H1 (cell line): ENCODE results near the gene DYNLT2B. TPM values are rescaled to one million over a fixed set of nuclear protein-coding genes. Genes with fewer than 3 reads are reported as not detected.
A peak's percentile ranks its signal among the peaks of the same experiment; 100 is the strongest.

Experiments
- ASH2L ChIP-seq: fragments of 200-600, 300-600 bp; sonication (generic); IDR thresholded peaks from one replicate; pipeline ENCODE4 v1.7.1; 2017; ENCODE audit warnings: low read length
- ATF2 ChIP-seq: IDR thresholded peaks from 2 replicates; pipeline ENCODE4 v1.6.1; 2012; ENCODE audit warnings: low read length, inconsistent platforms
- BACH1 ChIP-seq: IDR thresholded peaks from 2 replicates; pipeline ENCODE4 v1.6.1; 2012; ENCODE audit warnings: low read length, improper control_type of control experiment
- CHD7 ChIP-seq: fragments of 300-600 bp; sonication (generic); IDR thresholded peaks from 2 replicates; pipeline ENCODE4 v1.7.1; 2012; ENCODE audit warnings: low read length, moderate library complexity, mild to moderate bottlenecking, inconsistent platforms; ENCODE audit not compliant: insufficient replicate concordance
- EP300 ChIP-seq, 2 experiments: IDR thresholded peaks; 1 replicate in 1 of 2; 2 replicates in 1 of 2; pipeline ENCODE4 v1.6.1; 2011 to 2012; ENCODE audit warnings: low read depth in 2 of 2, low read length in 2 of 2, mild to moderate bottlenecking in 2 of 2, borderline replicate concordance in 1 of 2, inconsistent platforms in 1 of 2, moderate library complexity in 1 of 2
- JUN ChIP-seq: IDR thresholded peaks from 2 replicates; pipeline ENCODE4 v1.6.1; 2011; ENCODE audit warnings: low read depth, mild to moderate bottlenecking, improper control_type of control experiment, low read length
- POLR2A ChIP-seq, 2 experiments: IDR thresholded peaks; 1 replicate in 1 of 2; 2 replicates in 1 of 2; pipeline ENCODE4 v1.6.1; 2011; ENCODE audit warnings: low read depth in 2 of 2, low read length in 2 of 2, mild to moderate bottlenecking in 2 of 2; ENCODE audit errors: control extremely low read depth in 1 of 2
- SP2 ChIP-seq: IDR thresholded peaks from 2 replicates; pipeline ENCODE4 v1.6.1; 2012; ENCODE audit warnings: mild to moderate bottlenecking, low read length, inconsistent platforms
- TAF1 ChIP-seq: IDR thresholded peaks from 2 replicates; pipeline ENCODE4 v1.6.1; 2011; ENCODE audit warnings: mild to moderate bottlenecking, low read depth, low read length
- polyA plus RNA-seq, 7 experiments: library from polyadenylated mRNA; depleted of rRNA in 3 of 7; stranded (reverse) in 5 of 7; unstranded in 2 of 7; fragments of >200 nt in 5 of 7; fragments of 200-250 nt in 2 of 7; gene quantifications; 1 replicate in 5 of 7; 2 replicates in 1 of 7; 4 replicates in 1 of 7; pipeline versions ENCODE4 v1.2.1 to v1.2.3, GENCODE V29; 2011 to 2013; ENCODE audit warnings: missing spikeins in 2 of 7, mixed read lengths in 2 of 7
- total RNA-seq: library from RNA; stranded (reverse); fragmentation: NEBNext Ultra II Directional; extraction: Animal tissue kit (Norgen Biotek cat#: 25700); gene quantifications from 2 replicates; pipeline ENCODE4 v1.2.1, GENCODE V29; 2021

DYNLT2B gene
- total and polyA plus RNA-seq, 2 of the 8 experiments (the other 6 are each of a cell fraction or from before 2014, with no cell fraction given): 10.9 to 22.2 TPM

- TF ChIP-seq CHD7: no peak
- peak in 1 of 2 experiments; percentile 97; a peak in 1 of 3 replicates for TF ChIP-seq EP300 (IDR thresholded peaks at IDR 0.05; ENCODE audit: borderline replicate concordance in 1 of 2, low read depth in 2 of 2, low read length in 2 of 2)
- peak; percentile 87 for TF ChIP-seq TAF1
- no peak for TF ChIP-seq JUN
- no peak for TF ChIP-seq ATF2
- TF ChIP-seq BACH1: peak; percentile 92
- peak; percentile 95 for TF ChIP-seq ASH2L
- TF ChIP-seq SP2: peak; percentile 18; the same call in 1 of the 2 replicates
- TF ChIP-seq POLR2A (IDR thresholded peaks at IDR 0.05; ENCODE audit: control extremely low read depth in 1 of 2, low read depth in 2 of 2, low read length in 2 of 2): peak; percentile 70 to 77; a peak in 2 of 3 replicates
Observed at GRCh38 chr3:196287440-196288140, 30.4 kb downstream of the DYNLT2B start, which contains the start of gene PCYT1A (continued).
